ENCODE measurements around the gene TRIM32. TPM values are rescaled to one million over a fixed set of nuclear protein-coding genes. Genes with fewer than 3 reads are reported as not detected.
"Not testable (repeated sequence)": the region's sequence is repeated elsewhere in the genome, so short reads cannot be mapped to it uniquely, and the experiment has no call there.

Gene TRIM32
- total RNA-seq, 6 experiments from 2014 or later: 5.2 to 8.4 (median 6.6) TPM

- intact Hi-C loops (cut with DNase I): no loop called here
- H3K4me3 ChIP-seq: no peak overlapping the region
- H3K9me3 ChIP-seq: no peaks in the 10 kb centered on the region
- 82% methylated on average over 3 of the region's 3 CpGs for WGBS (ENCODE audit: insufficient coverage, low coverage, low lambda C conversion rate, missing lambda C conversion rate)
- ATAC-seq (no peak), DNase-seq (no peak)
- no peaks in the 10 kb centered on the region for H3K27me3 ChIP-seq
- H3K4me1 ChIP-seq: peaks cover 0 to 18% (median 7%) of the 10 kb centered on the region in 4 donors
- H3K36me3 ChIP-seq: no peaks in the 10 kb centered on the region
- TF ChIP-seq, protein P1, sequence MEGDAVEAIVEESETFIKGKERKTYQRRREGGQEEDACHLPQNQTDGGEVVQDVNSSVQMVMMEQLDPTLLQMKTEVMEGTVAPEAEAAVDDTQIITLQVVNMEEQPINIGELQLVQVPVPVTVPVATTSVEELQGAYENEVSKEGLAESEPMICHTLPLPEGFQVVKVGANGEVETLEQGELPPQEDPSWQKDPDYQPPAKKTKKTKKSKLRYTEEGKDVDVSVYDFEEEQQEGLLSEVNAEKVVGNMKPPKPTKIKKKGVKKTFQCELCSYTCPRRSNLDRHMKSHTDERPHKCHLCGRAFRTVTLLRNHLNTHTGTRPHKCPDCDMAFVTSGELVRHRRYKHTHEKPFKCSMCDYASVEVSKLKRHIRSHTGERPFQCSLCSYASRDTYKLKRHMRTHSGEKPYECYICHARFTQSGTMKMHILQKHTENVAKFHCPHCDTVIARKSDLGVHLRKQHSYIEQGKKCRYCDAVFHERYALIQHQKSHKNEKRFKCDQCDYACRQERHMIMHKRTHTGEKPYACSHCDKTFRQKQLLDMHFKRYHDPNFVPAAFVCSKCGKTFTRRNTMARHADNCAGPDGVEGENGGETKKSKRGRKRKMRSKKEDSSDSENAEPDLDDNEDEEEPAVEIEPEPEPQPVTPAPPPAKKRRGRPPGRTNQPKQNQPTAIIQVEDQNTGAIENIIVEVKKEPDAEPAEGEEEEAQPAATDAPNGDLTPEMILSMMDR (IDR thresholded peaks at IDR 0.05): no peak
- no peak for TF ChIP-seq POLR2A (IDR thresholded peaks at IDR 0.05)
- no peak overlapping the region for H3K27ac ChIP-seq
Observed at GRCh38 chr9:116688806-116689485, 1.8 kb downstream of the TRIM32 start.

GRCh38 chr9:116689486-116690032 is 2.5 kb downstream of the TRIM32 start:
- H3K4me3 ChIP-seq: no peak overlapping the region
- TF ChIP-seq, protein P1 (IDR thresholded peaks at IDR 0.05): no peak
- no peak for TF ChIP-seq POLR2A (IDR thresholded peaks at IDR 0.05)
- peaks cover 0 to 18% (median 7%) of the 10 kb centered on the region in 4 donors for H3K4me1 ChIP-seq
- intact Hi-C loops (cut with DNase I): no loop called here
- H3K27me3 ChIP-seq: no peaks in the 10 kb centered on the region
- 91% methylated on average over 3 of the region's 3 CpGs for WGBS (ENCODE audit: insufficient coverage, low coverage, low lambda C conversion rate, missing lambda C conversion rate)
- no peaks in the 10 kb centered on the region for H3K9me3 ChIP-seq
- no peak overlapping the region for H3K27ac ChIP-seq
- DNase-seq: no peak
- no peaks in the 10 kb centered on the region for H3K36me3 ChIP-seq
- no peak for ATAC-seq

- H3K27me3 ChIP-seq; H3K9me3 ChIP-seq; H3K4me3 ChIP-seq; DNase-seq; H3K36me3 ChIP-seq; intact Hi-C loops (cut with DNase I); ATAC-seq; H3K27ac ChIP-seq: not testable (repeated sequence)
- peaks cover 0 to 18% (median 7%) of the 10 kb centered on the region in 4 donors for H3K4me1 ChIP-seq
Observed at GRCh38 chr9:116690805-116691204, 3.7 kb downstream of the TRIM32 start.

- no peak for ATAC-seq
- no peak overlapping the region for H3K27ac ChIP-seq
- H3K4me3 ChIP-seq: no peak overlapping the region
- WGBS (ENCODE audit: insufficient coverage, low coverage, low lambda C conversion rate, missing lambda C conversion rate): 80% methylated on average over 3 of the region's 3 CpGs
- no peaks in the 10 kb centered on the region for H3K27me3 ChIP-seq
- intact Hi-C loops (cut with DNase I): no loop called here
- H3K4me1 ChIP-seq: peaks cover 0 to 18% (median 6%) of the 10 kb centered on the region in 4 donors
- DNase-seq: no peak
- no peaks in the 10 kb centered on the region for H3K9me3 ChIP-seq
- TF ChIP-seq, protein P1 (IDR thresholded peaks at IDR 0.05): no peak
- no peaks in the 10 kb centered on the region for H3K36me3 ChIP-seq
Observed at GRCh38 chr9:116691607-116692006, 4.5 kb downstream of the TRIM32 start.

DNA sequence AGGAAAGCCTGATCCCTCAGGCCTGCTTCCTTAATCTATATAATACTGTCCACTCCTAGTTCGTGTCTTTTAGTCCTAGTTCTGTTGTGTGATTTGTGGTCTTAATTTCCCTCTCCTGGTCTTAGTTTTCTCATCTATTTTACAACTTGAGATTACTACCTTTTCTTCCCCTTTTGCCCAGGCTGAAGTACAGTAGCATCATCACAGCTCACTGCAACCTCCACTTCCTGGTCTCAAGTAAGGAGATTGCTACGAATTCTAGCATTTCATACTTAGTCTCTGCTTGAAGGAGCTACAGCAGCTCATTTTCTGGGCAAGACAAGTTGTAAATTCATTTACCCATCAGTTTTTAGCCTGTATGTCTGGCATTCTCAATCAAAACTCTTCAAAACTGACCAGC is 5.5 kb downstream of the TRIM32 start:
- H3K4me1 ChIP-seq: peaks cover 0 to 18% (median 6%) of the 10 kb centered on the region in 4 donors
- WGBS (ENCODE audit: insufficient coverage, low coverage, low lambda C conversion rate, missing lambda C conversion rate): 61% methylated on average over 2 of the region's 2 CpGs
- DNase-seq (no peak), ATAC-seq (no peak)
- intact Hi-C loops (cut with DNase I): no loop called here
- no peak overlapping the region for H3K4me3 ChIP-seq
- H3K27ac ChIP-seq: no peak overlapping the region
- H3K27me3 ChIP-seq: no peaks in the 10 kb centered on the region
- no peaks in the 10 kb centered on the region for H3K9me3 ChIP-seq
- TF ChIP-seq, protein P1 (IDR thresholded peaks at IDR 0.05): no peak
- TF ChIP-seq POLR2A (IDR thresholded peaks at IDR 0.05): no peak
- peaks cover 0 to 2% (median under 1%) of the 10 kb centered on the region in 4 donors for H3K36me3 ChIP-seq
